Neural crest cell (in vitro differentiated cells): ENCODE measurements around the gene VPS8. TPM values are rescaled to one million over a fixed set of nuclear protein-coding genes. Genes with fewer than 3 reads are reported as not detected.

Experiments
- DNase-seq: peaks from one replicate; pipeline ENCODE4 v3.0.0; 2021; ENCODE audit warnings: low read depth, mixed read lengths, low spot score
- H3K27ac Mint-ChIP-seq: one replicate; pipeline ENCODE4 v1.8.0; 2021; ENCODE audit warnings: mild to moderate bottlenecking, mixed read lengths; ENCODE audit not compliant: unreplicated experiment
- H3K27me3 Mint-ChIP-seq: 2 replicates; pipeline ENCODE4 v1.8.0; 2021; ENCODE audit warnings: low read depth, mild to moderate bottlenecking, mixed read lengths
- H3K36me3 Mint-ChIP-seq: 2 replicates; pipeline ENCODE4 v1.8.0; 2021; ENCODE audit warnings: low read depth, mild to moderate bottlenecking, mixed read lengths
- H3K4me1 Mint-ChIP-seq: 2 replicates; pipeline ENCODE4 v1.8.0; 2021; ENCODE audit warnings: mixed read lengths
- H3K4me3 Mint-ChIP-seq: one replicate; pipeline ENCODE4 v1.8.0; 2021; ENCODE audit warnings: mild to moderate bottlenecking, mixed read lengths
- H3K9me3 Mint-ChIP-seq: 2 replicates; pipeline ENCODE4 v1.8.0; 2021; ENCODE audit warnings: mixed read lengths
- total RNA-seq: library from RNA; stranded (reverse); gene quantifications from 2 replicates; pipeline ENCODE4 v1.2.1, GENCODE V29; 2021
- TF ChIP-seq, protein P1 (sequence below): fragments of 200-600 bp; sonication (generic); conservative IDR thresholded peaks from 2 replicates; pipeline ENCODE4 v1.5.0; 2021; ENCODE audit warnings: antibody characterized with exemption, mild to moderate bottlenecking

The VPS8 gene
- total RNA-seq, 1 donor from 2014 or later = 55.7 TPM

DNA sequence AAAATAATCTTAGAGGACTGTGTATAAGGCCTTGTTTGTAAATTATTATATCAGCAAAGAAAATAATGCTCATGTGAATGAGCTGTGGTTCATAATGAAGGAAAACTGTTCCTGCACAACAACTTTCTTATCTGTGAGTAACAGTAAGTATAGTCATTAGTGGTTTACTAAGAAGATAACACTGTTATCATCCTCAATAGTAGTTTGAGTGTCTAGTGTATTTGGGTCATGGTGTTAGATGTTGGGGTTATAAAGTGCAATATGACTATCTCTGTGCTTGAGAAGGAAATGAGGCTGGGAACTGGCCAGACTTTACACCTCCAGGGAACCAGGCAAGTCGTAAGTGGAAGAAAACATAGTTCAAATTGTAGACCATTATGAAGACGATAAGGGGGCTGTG, 15.6 kb downstream of the VPS8 start:
- TF ChIP-seq, protein P1, sequence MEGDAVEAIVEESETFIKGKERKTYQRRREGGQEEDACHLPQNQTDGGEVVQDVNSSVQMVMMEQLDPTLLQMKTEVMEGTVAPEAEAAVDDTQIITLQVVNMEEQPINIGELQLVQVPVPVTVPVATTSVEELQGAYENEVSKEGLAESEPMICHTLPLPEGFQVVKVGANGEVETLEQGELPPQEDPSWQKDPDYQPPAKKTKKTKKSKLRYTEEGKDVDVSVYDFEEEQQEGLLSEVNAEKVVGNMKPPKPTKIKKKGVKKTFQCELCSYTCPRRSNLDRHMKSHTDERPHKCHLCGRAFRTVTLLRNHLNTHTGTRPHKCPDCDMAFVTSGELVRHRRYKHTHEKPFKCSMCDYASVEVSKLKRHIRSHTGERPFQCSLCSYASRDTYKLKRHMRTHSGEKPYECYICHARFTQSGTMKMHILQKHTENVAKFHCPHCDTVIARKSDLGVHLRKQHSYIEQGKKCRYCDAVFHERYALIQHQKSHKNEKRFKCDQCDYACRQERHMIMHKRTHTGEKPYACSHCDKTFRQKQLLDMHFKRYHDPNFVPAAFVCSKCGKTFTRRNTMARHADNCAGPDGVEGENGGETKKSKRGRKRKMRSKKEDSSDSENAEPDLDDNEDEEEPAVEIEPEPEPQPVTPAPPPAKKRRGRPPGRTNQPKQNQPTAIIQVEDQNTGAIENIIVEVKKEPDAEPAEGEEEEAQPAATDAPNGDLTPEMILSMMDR = no peak
- no peak overlapping the region for H3K27ac Mint-ChIP-seq
- H3K36me3 Mint-ChIP-seq = peaks cover 11% of the 10 kb centered on the region
- DNase-seq = no peak
- no peak overlapping the region for H3K4me3 Mint-ChIP-seq
- H3K27me3 Mint-ChIP-seq = no peaks in the 10 kb centered on the region
- no peaks in the 10 kb centered on the region for H3K9me3 Mint-ChIP-seq
- H3K4me1 Mint-ChIP-seq = no peaks in the 10 kb centered on the region

DNA sequence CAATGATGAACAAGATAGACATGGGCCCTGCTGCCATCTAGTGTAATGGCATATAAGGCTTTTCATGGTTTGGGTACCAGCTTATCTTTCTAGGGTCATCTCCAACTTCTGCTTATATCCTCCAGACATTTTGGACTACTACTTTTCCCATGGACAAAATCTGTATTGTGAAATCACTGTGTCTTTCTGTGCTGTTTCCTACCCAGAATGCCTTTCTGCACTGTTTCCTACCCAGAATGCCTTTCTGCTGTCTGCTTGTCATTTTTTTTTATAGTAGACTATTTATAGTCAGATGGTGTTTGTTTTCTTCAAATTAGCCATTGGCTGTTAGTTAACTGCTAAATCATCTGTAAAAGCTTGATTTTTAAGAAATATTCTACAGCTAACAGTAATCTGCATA, 20.1 kb downstream of the VPS8 start:
- H3K4me1 Mint-ChIP-seq = no peaks in the 10 kb centered on the region
- TF ChIP-seq, protein P1 = no peak
- DNase-seq = no peak
- no peaks in the 10 kb centered on the region for H3K9me3 Mint-ChIP-seq
- H3K27me3 Mint-ChIP-seq = no peaks in the 10 kb centered on the region
- H3K27ac Mint-ChIP-seq = no peak overlapping the region
- peaks cover 11% of the 10 kb centered on the region for H3K36me3 Mint-ChIP-seq
- no peak overlapping the region for H3K4me3 Mint-ChIP-seq

DNA sequence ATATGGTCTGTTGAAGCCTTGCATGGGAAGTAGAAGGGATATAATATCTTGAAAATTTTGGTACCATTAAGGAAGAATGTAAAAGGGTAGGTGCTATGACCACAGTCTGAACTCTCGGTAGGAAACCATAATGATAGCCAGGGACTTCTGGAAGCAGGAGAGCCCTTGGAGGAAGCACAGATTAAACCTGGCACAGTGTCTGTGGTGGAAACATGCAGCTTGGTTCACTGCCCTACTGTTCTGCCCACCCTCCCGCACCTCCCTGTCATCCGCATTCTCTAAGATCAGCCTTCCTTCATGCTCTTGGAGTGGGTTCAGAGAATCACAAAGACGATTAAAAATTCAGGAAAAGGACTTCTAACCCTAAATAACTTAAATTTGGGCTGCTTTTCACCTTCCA, 20.9 kb downstream of the VPS8 start:
- Mint-ChIP-seq H3K36me3 (peaks cover 11% of the 10 kb centered on the region), H3K4me3 (no peak overlapping the region), H3K27me3 (no peaks in the 10 kb centered on the region), H3K27ac (no peak overlapping the region), H3K9me3 (no peaks in the 10 kb centered on the region), H3K4me1 (no peaks in the 10 kb centered on the region)
- TF ChIP-seq, protein P1 = no peak
- DNase-seq = no peak

DNA sequence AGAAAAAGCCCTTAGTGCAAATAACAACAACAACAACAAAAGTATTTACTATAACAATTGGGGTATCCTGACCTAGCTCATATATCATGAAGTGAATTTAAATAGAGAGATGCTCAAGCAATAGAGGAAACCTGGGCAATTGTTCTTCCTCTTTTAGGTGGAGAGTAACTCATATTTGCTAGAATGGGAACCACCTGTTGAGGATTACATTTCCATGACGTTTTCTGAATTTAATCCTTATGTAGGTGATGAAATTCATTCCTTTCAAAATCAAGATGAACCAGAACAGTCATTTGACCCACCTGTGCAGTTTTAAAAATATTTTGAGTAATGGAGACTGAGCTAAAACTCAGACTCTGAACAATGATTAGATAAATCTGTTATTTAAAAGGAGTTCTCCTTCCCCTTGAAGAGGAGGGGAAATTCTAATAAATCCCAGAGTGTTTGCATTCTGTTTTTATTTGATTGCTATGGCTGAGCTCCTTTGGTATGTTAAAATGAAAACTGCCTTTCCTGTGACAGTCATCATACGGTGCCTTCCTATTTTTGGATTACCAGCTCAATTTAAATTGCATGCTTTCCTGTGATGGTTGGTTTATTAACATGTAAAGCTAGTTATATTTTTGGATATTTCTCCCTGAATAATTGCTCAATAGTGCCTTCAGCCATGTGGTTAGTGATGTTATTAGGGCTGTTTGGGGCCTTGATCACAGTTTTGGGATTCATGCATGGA, 24.3 kb downstream of the VPS8 start:
- H3K36me3 Mint-ChIP-seq = peaks cover 6% of the 10 kb centered on the region
- H3K9me3 Mint-ChIP-seq = no peaks in the 10 kb centered on the region

DNA sequence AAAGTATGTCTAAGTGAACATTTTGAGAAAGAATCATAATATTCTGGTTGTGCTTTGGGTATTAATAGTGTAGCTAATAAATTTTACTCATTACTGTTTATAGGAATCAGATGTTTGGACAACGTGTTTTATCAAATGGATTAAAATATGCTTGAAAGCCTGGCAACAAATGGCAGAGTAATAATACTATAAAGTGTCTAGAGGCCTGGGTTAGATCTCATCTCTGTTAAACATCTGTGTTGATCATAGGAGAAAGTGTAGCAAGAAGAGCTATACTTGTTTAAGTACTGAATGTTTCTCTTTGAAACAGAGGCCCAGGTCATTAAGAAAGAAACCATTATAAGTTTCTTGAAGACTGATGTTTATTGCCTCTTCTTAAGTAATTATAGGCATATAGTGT, 30.5 kb downstream of the VPS8 start:
- H3K4me1 Mint-ChIP-seq = no peaks in the 10 kb centered on the region
- no peaks in the 10 kb centered on the region for H3K27me3 Mint-ChIP-seq
- DNase-seq = no peak
- no peak overlapping the region for H3K4me3 Mint-ChIP-seq
- no peaks in the 10 kb centered on the region for H3K9me3 Mint-ChIP-seq
- no peak overlapping the region for H3K27ac Mint-ChIP-seq
- peaks cover 1% of the 10 kb centered on the region for H3K36me3 Mint-ChIP-seq
- TF ChIP-seq, protein P1 = no peak

More for the DNA sequence above, 24.3 kb downstream of the VPS8 start:
- DNase-seq = no peak
- no peaks in the 10 kb centered on the region for H3K4me1 Mint-ChIP-seq
- no peak overlapping the region for H3K27ac Mint-ChIP-seq
- H3K4me3 Mint-ChIP-seq = no peak overlapping the region
- TF ChIP-seq, protein P1 = no peak
- no peaks in the 10 kb centered on the region for H3K27me3 Mint-ChIP-seq
